ENCODE measurements around the gene ZNF423. TPM values are rescaled to one million over a fixed set of nuclear protein-coding genes. Genes with fewer than 3 reads are reported as not detected.
"Not testable (repeated sequence)": the region's sequence is repeated elsewhere in the genome, so short reads cannot be mapped to it uniquely, and the experiment has no call there.

Gene ZNF423
- total and polyA plus RNA-seq, 2 donors, result 6.4 to 14.0 TPM

- H3K4me3 ChIP-seq (ENCODE audit: low read depth, low read length), result no peak overlapping the region
- WGBS, result 87% methylated on average over 28 of the region's 28 CpGs
- DNase-seq (ENCODE audit: extremely low spot score), result no peak
- H3K27ac ChIP-seq (ENCODE audit: low read depth), result no peak overlapping the region
- no peaks in the 10 kb centered on the region for H3K4me1 ChIP-seq (ENCODE audit: insufficient read depth)
- no peaks in the 10 kb centered on the region for H3K36me3 ChIP-seq (ENCODE audit: insufficient read depth)
Measured at GRCh38 chr16:49697631-49698452, 158.1 kb downstream of the ZNF423 start.

GRCh38 chr16:49696414-49697101, 159.4 kb downstream of the ZNF423 start:
- 89% methylated on average over 14 of the region's 14 CpGs for WGBS
- Histone ChIP-seq H3K27ac (ENCODE audit: low read depth) (no peak overlapping the region), H3K4me1 (ENCODE audit: insufficient read depth) (no peaks in the 10 kb centered on the region), H3K36me3 (ENCODE audit: insufficient read depth) (no peaks in the 10 kb centered on the region), H3K4me3 (ENCODE audit: low read depth, low read length) (no peak overlapping the region)
- no peak for DNase-seq (ENCODE audit: extremely low spot score)

- 97% methylated on average over 5 of the region's 5 CpGs for WGBS
- no peaks in the 10 kb centered on the region for H3K36me3 ChIP-seq (ENCODE audit: insufficient read depth)
- no peak overlapping the region for H3K27ac ChIP-seq (ENCODE audit: low read depth)
- no peaks in the 10 kb centered on the region for H3K4me1 ChIP-seq (ENCODE audit: insufficient read depth)
- DNase-seq (ENCODE audit: extremely low spot score), result no peak
- no peak overlapping the region for H3K4me3 ChIP-seq (ENCODE audit: low read depth, low read length)
Measured at GRCh38 chr16:49695782-49696413, 160.0 kb downstream of the ZNF423 start.

GRCh38 chr16:49693445-49693844, 162.5 kb downstream of the ZNF423 start:
- WGBS, result 83% methylated on average over 5 of the region's 5 CpGs
- H3K4me1 ChIP-seq (ENCODE audit: insufficient read depth), result no peaks in the 10 kb centered on the region
- H3K4me3 ChIP-seq (ENCODE audit: low read depth, low read length), result no peak overlapping the region
- DNase-seq (ENCODE audit: extremely low spot score), result no peak
- H3K27ac ChIP-seq (ENCODE audit: low read depth), result no peak overlapping the region
- no peaks in the 10 kb centered on the region for H3K36me3 ChIP-seq (ENCODE audit: insufficient read depth)

GRCh38 chr16:49690778-49691177, 165.1 kb downstream of the ZNF423 start:
- Histone ChIP-seq H3K27ac (ENCODE audit: low read depth) (no peak overlapping the region), H3K4me3 (ENCODE audit: low read depth, low read length) (no peak overlapping the region), H3K4me1 (ENCODE audit: insufficient read depth) (no peaks in the 10 kb centered on the region), H3K36me3 (ENCODE audit: insufficient read depth) (no peaks in the 10 kb centered on the region)
- DNase-seq (ENCODE audit: extremely low spot score), result no peak
- WGBS, result 84% methylated on average over 13 of the region's 13 CpGs

GRCh38 chr16:49688036-49688697, 167.7 kb downstream of the ZNF423 start:
- Histone ChIP-seq H3K27ac (ENCODE audit: low read depth) (no peak overlapping the region), H3K36me3 (ENCODE audit: insufficient read depth) (no peaks in the 10 kb centered on the region), H3K4me1 (ENCODE audit: insufficient read depth) (no peaks in the 10 kb centered on the region), H3K4me3 (ENCODE audit: low read depth, low read length) (no peak overlapping the region)
- 81% methylated on average over 16 of the region's 16 CpGs for WGBS
- no peak for DNase-seq (ENCODE audit: extremely low spot score)

GRCh38 chr16:49687476-49688002, 168.4 kb downstream of the ZNF423 start:
- Histone ChIP-seq H3K4me1 (ENCODE audit: insufficient read depth) (no peaks in the 10 kb centered on the region), H3K4me3 (ENCODE audit: low read depth, low read length) (no peak overlapping the region), H3K27ac (ENCODE audit: low read depth) (no peak overlapping the region), H3K36me3 (ENCODE audit: insufficient read depth) (no peaks in the 10 kb centered on the region)
- 81% methylated on average over 8 of the region's 8 CpGs for WGBS
- DNase-seq (ENCODE audit: extremely low spot score), result no peak

GRCh38 chr16:49684696-49685095, 171.2 kb downstream of the ZNF423 start:
- Histone ChIP-seq H3K27ac (ENCODE audit: low read depth) (no peak overlapping the region), H3K4me1 (ENCODE audit: insufficient read depth) (no peaks in the 10 kb centered on the region), H3K4me3 (ENCODE audit: low read depth, low read length) (no peak overlapping the region), H3K36me3 (ENCODE audit: insufficient read depth) (no peaks in the 10 kb centered on the region)
- WGBS, result 75% methylated on average over 10 of the region's 10 CpGs
- no peak for DNase-seq (ENCODE audit: extremely low spot score)

- Histone ChIP-seq H3K4me1 (ENCODE audit: insufficient read depth) (no peaks in the 10 kb centered on the region), H3K36me3 (ENCODE audit: insufficient read depth) (no peaks in the 10 kb centered on the region), H3K4me3 (ENCODE audit: low read depth, low read length) (no peak overlapping the region), H3K27ac (ENCODE audit: low read depth) (no peak overlapping the region)
- 96% methylated on average over 16 of the region's 16 CpGs for WGBS
- DNase-seq (ENCODE audit: extremely low spot score), result no peak
Measured at GRCh38 chr16:49682577-49683165, 173.2 kb downstream of the ZNF423 start.

- Histone ChIP-seq H3K4me1 (ENCODE audit: insufficient read depth) (no peaks in the 10 kb centered on the region), H3K27ac (ENCODE audit: low read depth) (no peak overlapping the region), H3K36me3 (ENCODE audit: insufficient read depth) (no peaks in the 10 kb centered on the region), H3K4me3 (ENCODE audit: low read depth, low read length) (no peak overlapping the region)
- DNase-seq (ENCODE audit: extremely low spot score), result no peak
- 73% methylated on average over 9 of the region's 9 CpGs for WGBS
Measured at GRCh38 chr16:49681217-49681883, 174.6 kb downstream of the ZNF423 start.

- Histone ChIP-seq H3K4me1 (ENCODE audit: insufficient read depth) (no peaks in the 10 kb centered on the region), H3K36me3 (ENCODE audit: insufficient read depth) (no peaks in the 10 kb centered on the region), H3K4me3 (ENCODE audit: low read depth, low read length) (no peak overlapping the region), H3K27ac (ENCODE audit: low read depth) (no peak overlapping the region)
- no peak for DNase-seq (ENCODE audit: extremely low spot score)
- WGBS, result 96% methylated on average over 7 of the region's 7 CpGs
Measured at GRCh38 chr16:49679095-49679494, 176.8 kb downstream of the ZNF423 start.

GRCh38 chr16:49677661-49678060, 178.3 kb downstream of the ZNF423 start:
- not testable (repeated sequence) for H3K4me1 ChIP-seq (ENCODE audit: insufficient read depth); H3K27ac ChIP-seq (ENCODE audit: low read depth); H3K36me3 ChIP-seq (ENCODE audit: insufficient read depth); H3K4me3 ChIP-seq (ENCODE audit: low read depth, low read length); DNase-seq (ENCODE audit: extremely low spot score)
- 92% methylated on average over 6 of the region's 6 CpGs for WGBS

- WGBS, result 68% methylated on average over 10 of the region's 10 CpGs
- DNase-seq (ENCODE audit: extremely low spot score), result no peak
Measured at GRCh38 chr16:49675413-49675812, 180.5 kb downstream of the ZNF423 start.

More at GRCh38 chr16:49675413-49675812, 180.5 kb downstream of the ZNF423 start:
- H3K36me3 ChIP-seq (ENCODE audit: insufficient read depth), result no peaks in the 10 kb centered on the region
- no peak overlapping the region for H3K4me3 ChIP-seq (ENCODE audit: low read depth, low read length)
- no peaks in the 10 kb centered on the region for H3K4me1 ChIP-seq (ENCODE audit: insufficient read depth)
- H3K27ac ChIP-seq (ENCODE audit: low read depth), result no peak overlapping the region

Data from urinary bladder (tissue), 4 donors.